GM19035 (cell line): ENCODE results near the gene GPR52.

ENCODE experiments used
- ATAC-seq: cut with Tn5 transposase; IDR thresholded peaks from one replicate; pipeline ENCODE4 v1.9.1; 2021; ENCODE audit not compliant: unreplicated experiment

GPR52 gene

GRCh38 chr1:174465855-174466254 lies 18.1 kb downstream of the GPR52 start:
- no peak for ATAC-seq

DNA sequence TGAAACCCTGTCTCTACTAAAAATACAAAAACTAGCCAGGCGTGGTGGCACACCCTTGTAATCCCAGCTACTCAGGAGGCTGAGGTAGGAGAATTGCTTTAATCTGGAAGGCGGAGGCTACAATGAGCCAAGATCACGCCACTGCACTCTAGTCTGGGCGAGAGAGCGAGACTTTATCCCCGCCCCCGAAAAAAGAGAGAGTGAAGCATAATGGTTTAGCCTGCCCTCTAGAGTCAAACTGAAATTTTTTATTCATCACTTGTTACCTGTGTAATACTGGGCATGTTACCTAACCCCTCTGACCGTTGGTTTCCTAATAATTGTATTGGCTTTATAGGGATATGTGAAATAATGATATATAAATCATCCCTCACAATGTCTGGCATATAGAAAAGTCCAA lies 18.8 kb downstream of the GPR52 start:
- no peak for ATAC-seq

DNA sequence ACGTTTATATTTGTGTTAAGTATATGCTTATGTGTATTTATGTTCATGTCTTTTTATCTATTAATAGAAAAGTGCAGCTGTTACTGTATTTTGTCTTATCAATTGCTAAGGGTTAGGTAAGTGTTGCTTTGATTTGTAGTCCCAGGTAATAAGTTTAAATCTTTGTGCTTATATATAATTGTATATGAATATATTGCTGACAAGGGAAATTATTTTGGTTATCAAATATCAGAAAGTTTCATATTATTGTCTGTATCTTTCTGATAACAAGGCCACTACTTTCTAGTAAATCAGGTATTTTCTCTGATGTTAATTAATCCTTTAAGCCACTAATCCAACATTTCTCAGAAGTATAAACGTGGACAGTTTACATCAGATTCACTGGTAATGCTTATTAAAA lies 21.3 kb downstream of the GPR52 start:
- no peak for ATAC-seq

GRCh38 chr1:174469687-174470086 lies 21.9 kb downstream of the GPR52 start:
- no peak for ATAC-seq

- no peak for ATAC-seq
These were observed 31.5 kb downstream of the GPR52 start for GRCh38 chr1:174479281-174479680.

DNA sequence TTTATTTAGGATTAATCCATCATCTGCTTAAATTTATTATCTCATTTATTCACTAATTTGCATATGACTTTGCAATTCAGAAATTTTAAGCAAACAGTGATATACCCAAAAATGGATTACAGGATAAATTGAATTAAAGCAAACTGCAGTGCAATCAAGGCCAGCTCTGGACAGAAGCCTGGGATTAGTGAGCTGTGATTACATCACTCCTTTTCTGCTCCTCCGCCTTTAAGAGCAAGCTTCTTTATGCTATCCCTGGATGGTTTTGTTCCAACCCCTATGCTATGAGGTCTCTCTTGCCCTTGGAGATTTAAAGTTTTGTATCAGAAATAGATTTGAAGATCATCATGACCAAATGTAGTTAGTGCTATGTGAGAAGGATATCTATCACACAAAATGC lies 32.6 kb downstream of the GPR52 start:
- ATAC-seq = no peak

DNA sequence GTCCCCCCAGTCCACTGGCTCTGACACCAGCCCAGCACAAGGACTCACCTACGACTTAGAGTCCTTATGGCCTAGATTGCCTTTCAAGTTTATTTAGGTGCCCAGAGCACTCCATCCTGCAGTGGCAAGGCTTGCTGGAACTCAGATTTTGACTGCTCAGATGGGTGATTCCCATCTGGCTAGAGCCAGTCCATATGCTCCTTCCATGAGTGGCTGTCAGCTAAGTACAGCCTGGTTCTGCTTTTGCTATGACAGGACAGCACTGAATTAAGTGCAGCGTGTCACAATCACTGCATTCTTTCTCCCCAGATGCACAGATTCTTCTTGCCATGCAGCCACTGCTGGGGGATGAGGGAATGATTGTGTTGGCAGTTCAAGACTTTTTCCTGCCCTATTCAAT lies 43.8 kb downstream of the GPR52 start:
- no peak for ATAC-seq

- ATAC-seq = no peak
These were observed 49.7 kb downstream of the GPR52 start for GRCh38 chr1:174497478-174497877.
